Retinal pigment epithelial cell (primary cell): ENCODE results near the gene PRR22.

ENCODE experiments used
- DNase-seq: peaks from one replicate; pipeline ENCODE4 v3.0.0-alpha.2; 2010; ENCODE audit warnings: low read depth
- H3K4me3 ChIP-seq: 2 replicates; pipeline ENCODE4 v1.5.1; 2011; ENCODE audit warnings: mild to moderate bottlenecking, low read length, control low read depth, moderate library complexity
- TF ChIP-seq, protein P1 (sequence below): conservative IDR thresholded peaks from 2 replicates; pipeline ENCODE4 v1.5.1; 2011; ENCODE audit warnings: low read depth, low read length, control low read depth, inconsistent platforms

The PRR22 gene

GRCh38 chr19:5814123-5814851 is 29.7 kb upstream of the PRR22 start:
- H3K4me3 ChIP-seq: no peak overlapping the region
- TF ChIP-seq, protein P1, sequence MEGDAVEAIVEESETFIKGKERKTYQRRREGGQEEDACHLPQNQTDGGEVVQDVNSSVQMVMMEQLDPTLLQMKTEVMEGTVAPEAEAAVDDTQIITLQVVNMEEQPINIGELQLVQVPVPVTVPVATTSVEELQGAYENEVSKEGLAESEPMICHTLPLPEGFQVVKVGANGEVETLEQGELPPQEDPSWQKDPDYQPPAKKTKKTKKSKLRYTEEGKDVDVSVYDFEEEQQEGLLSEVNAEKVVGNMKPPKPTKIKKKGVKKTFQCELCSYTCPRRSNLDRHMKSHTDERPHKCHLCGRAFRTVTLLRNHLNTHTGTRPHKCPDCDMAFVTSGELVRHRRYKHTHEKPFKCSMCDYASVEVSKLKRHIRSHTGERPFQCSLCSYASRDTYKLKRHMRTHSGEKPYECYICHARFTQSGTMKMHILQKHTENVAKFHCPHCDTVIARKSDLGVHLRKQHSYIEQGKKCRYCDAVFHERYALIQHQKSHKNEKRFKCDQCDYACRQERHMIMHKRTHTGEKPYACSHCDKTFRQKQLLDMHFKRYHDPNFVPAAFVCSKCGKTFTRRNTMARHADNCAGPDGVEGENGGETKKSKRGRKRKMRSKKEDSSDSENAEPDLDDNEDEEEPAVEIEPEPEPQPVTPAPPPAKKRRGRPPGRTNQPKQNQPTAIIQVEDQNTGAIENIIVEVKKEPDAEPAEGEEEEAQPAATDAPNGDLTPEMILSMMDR: no peak
- no peak for DNase-seq

DNA sequence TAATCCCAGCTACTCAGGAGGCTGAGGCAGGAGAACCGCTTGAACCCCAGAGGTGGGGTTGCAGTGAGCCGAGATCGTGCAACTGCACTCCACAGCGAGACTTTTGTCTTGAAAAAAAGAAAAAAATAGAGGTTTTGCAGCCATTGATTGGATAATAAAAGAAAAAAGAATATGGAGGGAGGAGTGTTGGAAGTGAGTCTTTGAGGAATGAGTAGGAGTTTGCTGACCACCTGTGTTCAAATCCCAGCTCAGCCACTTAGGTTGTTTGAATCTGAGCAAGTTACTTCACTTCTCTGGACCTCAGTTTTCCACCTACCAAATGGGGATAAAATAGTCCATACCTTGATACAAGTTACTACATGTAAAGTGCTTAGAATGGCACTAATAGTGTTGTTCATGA is 26.6 kb upstream of the PRR22 start:
- TF ChIP-seq, protein P1: no peak
- no peak for DNase-seq
- no peak overlapping the region for H3K4me3 ChIP-seq

- DNase-seq: no peak
- no peak overlapping the region for H3K4me3 ChIP-seq
- TF ChIP-seq, protein P1: no peak
These were observed 24.9 kb upstream of the PRR22 start for GRCh38 chr19:5809469-5809868.

DNA sequence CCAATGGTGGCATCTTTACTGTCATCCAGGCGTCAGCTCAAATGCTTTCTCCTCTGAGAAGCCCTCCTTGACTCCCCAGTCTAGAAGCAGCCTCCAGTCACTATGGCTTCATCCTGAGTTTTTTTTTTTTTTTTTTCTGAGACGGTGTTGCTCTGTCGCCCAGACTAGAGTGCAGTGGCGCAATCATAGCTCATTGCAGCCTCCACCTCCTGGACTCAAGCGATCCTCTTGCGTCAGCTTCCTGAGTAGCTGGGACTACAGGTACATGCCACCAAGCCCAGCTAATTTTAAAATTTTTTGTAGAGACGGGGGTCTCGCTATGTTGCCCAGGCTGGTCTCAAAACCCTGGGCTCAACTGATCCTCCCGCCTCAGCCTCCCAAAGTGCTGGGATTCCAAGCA is 24.5 kb upstream of the PRR22 start:
- TF ChIP-seq, protein P1: no peak
- no peak for DNase-seq

GRCh38 chr19:5808120-5808816 is 23.7 kb upstream of the PRR22 start:
- no peak for DNase-seq

More for the DNA sequence above, 24.5 kb upstream of the PRR22 start:
- H3K4me3 ChIP-seq: no peak overlapping the region

DNA sequence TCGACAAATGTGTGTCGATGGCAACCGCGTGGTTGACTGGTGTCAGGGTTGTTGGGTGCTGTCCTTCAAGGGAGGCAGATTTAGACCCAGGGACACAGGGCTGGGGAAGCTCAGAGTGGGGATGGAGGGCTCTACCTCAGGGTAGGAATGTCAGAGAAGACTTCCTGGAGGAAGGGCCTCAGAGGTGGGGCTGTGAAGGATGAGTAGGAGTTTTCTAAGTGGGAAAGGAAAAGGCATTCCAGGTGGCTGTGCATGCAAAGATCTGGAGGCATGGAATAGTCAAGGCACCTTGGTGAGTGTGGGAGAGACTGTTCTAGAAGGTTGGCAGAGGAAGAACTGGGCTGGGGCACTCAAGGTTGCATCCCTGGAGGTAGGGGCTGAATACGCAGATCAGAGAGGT is 22.4 kb upstream of the PRR22 start:
- H3K4me3 ChIP-seq: no peak overlapping the region
- TF ChIP-seq, protein P1: no peak
- no peak for DNase-seq

More at GRCh38 chr19:5808120-5808816, 23.7 kb upstream of the PRR22 start:
- H3K4me3 ChIP-seq: no peak overlapping the region
- TF ChIP-seq, protein P1: no peak

DNA sequence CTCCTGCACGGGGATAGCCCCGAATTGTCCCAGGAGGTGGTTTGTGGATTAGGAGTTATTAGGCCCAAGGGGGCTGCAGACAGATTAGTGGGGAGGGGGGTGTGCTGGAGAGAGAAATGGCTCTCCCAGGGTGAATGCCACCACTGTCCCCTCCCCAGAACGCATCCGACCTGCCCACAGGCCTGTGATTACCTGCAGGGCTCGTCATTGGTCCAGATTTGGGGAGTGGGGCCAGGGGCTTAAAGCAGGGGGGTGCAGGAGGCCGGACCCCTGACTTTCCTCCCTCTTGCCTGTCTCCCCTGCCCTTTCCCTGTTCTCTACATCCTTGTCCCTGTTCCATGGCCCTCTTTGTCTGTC is 21.6 kb upstream of the PRR22 start:
- TF ChIP-seq, protein P1: no peak
- no peak for DNase-seq
- no peak overlapping the region for H3K4me3 ChIP-seq
